Parathyroid adenoma (tissue), 2 donors: ENCODE results near the gene SRGAP3.
"Not testable (repeated sequence)": the region's sequence is repeated elsewhere in the genome, so short reads cannot be mapped to it uniquely, and the experiment has no call there.

Experiments used
- H2AFZ ChIP-seq: fragments of 300-600 bp; sonication (generic); one replicate; pipeline ENCODE4 v1.7.0; 2017; ENCODE audit warnings: antibody characterized with exemption, mild to moderate bottlenecking
- H3K27ac ChIP-seq: fragments of 300-600 bp; sonication (generic); one replicate; pipeline ENCODE4 v1.7.0; 2017
- H3K27me3 ChIP-seq: fragments of 300-600 bp; sonication (generic); one replicate; pipeline ENCODE4 v1.7.0; 2017; ENCODE audit warnings: low read length; ENCODE audit not compliant: control insufficient read depth, insufficient read depth
- H3K36me3 ChIP-seq: fragments of 300-600 bp; sonication (generic); one replicate; pipeline ENCODE4 v1.7.0; 2017; ENCODE audit warnings: low read length; ENCODE audit not compliant: control insufficient read depth, insufficient read depth
- H3K4me1 ChIP-seq: fragments of 300-600 bp; sonication (generic); one replicate; pipeline ENCODE4 v1.7.0; 2017; ENCODE audit warnings: control low read depth
- H3K4me2 ChIP-seq: fragments of 300-600 bp; sonication (generic); one replicate; pipeline ENCODE4 v1.7.0; 2017; ENCODE audit warnings: low read length
- H3K4me3 ChIP-seq: fragments of 300-600 bp; sonication (generic); one replicate; pipeline ENCODE4 v1.7.0; 2017; ENCODE audit warnings: low read depth, low read length
- H3K79me2 ChIP-seq: fragments of 300-600 bp; sonication (generic); one replicate; pipeline ENCODE4 v1.7.0; 2017; ENCODE audit warnings: control low read depth
- H3K9ac ChIP-seq: fragments of 300-600 bp; sonication (generic); one replicate; pipeline ENCODE4 v1.7.0; 2017; ENCODE audit warnings: mild to moderate bottlenecking
- H3K9me3 ChIP-seq: fragments of 300-600 bp; sonication (generic); one replicate; pipeline ENCODE4 v1.7.0; 2017; ENCODE audit warnings: low read length; ENCODE audit not compliant: control insufficient read depth
- TF ChIP-seq, protein P1 (sequence below): fragments of 300-600 bp; sonication (generic); IDR thresholded peaks from one replicate; pipeline ENCODE4 v1.7.0; 2017; ENCODE audit warnings: antibody characterized with exemption, mild to moderate bottlenecking
- donor health status: primary hyperparathyroidism.

The SRGAP3 gene

DNA sequence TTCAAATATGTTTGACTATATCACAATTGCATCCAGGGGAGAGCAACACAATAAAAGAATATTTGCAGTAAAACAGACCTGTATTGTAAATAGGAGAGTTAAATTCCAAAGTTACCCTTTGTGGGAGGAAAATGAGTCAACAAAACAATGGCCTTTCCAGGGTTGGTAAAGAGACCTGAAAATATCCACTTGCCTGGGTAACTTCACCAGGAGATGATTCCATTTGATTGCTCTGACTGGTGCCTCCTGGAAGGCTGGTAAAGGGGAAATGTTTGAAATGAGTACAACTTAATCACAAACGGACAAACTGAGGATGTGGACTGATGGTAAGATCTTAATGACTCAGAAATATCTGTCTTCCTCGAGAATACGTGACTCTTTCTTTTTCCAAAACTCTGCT is 43.6 kb upstream of the SRGAP3 start:
- H3K36me3 ChIP-seq: no peaks in the 10 kb centered on the region
- H2AFZ ChIP-seq: no peak overlapping the region
- H3K4me1 ChIP-seq: no peaks in the 10 kb centered on the region

DNA sequence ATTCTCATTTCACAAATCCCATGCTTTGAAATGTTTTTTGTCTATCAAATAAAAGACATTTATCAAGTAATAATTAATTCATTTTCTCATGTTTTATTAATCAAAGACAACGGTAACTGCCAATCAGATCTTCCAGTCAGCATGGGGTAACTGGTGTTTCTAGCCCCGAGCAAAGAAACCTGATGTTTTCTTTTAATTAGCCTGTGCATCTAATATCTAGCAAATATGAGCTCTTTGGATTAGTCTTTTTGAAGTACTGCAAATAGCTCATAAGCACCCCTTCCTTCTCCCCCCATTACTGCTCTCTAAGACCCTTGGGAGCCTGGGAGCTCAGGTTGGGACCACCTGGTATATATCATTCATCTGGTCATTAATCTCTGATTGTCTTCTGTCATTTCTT is 43.1 kb upstream of the SRGAP3 start:
- no peaks in the 10 kb centered on the region for H3K36me3 ChIP-seq
- no peak overlapping the region for H3K4me3 ChIP-seq
- H3K4me2 ChIP-seq: no peak overlapping the region
- no peak overlapping the region for H3K9ac ChIP-seq
- no peaks in the 10 kb centered on the region for H3K27me3 ChIP-seq
- no peaks in the 10 kb centered on the region for H3K79me2 ChIP-seq
- peaks cover 5% of the 10 kb centered on the region for H3K9me3 ChIP-seq
- TF ChIP-seq, protein P1, sequence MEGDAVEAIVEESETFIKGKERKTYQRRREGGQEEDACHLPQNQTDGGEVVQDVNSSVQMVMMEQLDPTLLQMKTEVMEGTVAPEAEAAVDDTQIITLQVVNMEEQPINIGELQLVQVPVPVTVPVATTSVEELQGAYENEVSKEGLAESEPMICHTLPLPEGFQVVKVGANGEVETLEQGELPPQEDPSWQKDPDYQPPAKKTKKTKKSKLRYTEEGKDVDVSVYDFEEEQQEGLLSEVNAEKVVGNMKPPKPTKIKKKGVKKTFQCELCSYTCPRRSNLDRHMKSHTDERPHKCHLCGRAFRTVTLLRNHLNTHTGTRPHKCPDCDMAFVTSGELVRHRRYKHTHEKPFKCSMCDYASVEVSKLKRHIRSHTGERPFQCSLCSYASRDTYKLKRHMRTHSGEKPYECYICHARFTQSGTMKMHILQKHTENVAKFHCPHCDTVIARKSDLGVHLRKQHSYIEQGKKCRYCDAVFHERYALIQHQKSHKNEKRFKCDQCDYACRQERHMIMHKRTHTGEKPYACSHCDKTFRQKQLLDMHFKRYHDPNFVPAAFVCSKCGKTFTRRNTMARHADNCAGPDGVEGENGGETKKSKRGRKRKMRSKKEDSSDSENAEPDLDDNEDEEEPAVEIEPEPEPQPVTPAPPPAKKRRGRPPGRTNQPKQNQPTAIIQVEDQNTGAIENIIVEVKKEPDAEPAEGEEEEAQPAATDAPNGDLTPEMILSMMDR: no peak
- no peak overlapping the region for H2AFZ ChIP-seq
- no peaks in the 10 kb centered on the region for H3K4me1 ChIP-seq
- H3K27ac ChIP-seq: no peak overlapping the region

More for the DNA sequence above, 43.6 kb upstream of the SRGAP3 start:
- Histone ChIP-seq H3K4me3 (no peak overlapping the region), H3K9me3 (peaks cover 5% of the 10 kb centered on the region), H3K27me3 (no peaks in the 10 kb centered on the region), H3K4me2 (no peak overlapping the region), H3K79me2 (no peaks in the 10 kb centered on the region), H3K27ac (no peak overlapping the region), H3K9ac (no peak overlapping the region)
- TF ChIP-seq, protein P1: no peak

DNA sequence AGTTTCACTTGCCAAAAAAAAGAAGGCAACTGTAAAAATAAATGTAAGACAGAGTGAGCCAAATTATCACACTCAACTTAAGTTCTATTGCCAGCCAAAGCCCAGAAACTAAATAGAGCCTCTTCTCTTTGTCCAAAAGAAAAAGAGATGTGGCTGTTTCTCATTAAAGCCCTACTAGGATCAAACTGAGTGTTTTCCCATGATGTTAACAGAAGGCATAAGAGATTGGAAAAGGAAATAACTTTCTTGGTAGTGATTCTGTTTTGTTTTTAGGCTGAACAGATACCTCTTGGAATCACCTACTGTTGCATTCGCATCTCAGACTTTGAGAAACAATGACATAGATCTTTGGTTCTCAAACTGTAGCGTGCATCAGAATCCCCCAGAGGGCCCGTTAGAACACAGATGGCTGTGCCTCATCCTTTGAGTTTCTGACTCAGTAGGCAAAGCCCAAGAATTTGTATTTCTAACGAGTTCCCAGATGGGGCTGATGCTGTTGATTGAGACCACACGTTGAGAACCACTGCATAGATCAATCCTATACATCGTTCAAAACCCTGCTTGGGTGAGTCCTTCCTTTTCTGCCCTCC is 42.5 kb upstream of the SRGAP3 start:
- TF ChIP-seq, protein P1: no peak
- H3K36me3 ChIP-seq: no peaks in the 10 kb centered on the region
- H3K27me3 ChIP-seq: no peaks in the 10 kb centered on the region
- no peaks in the 10 kb centered on the region for H3K79me2 ChIP-seq
- no peak overlapping the region for H3K27ac ChIP-seq
- H3K4me3 ChIP-seq: no peak overlapping the region
- H2AFZ ChIP-seq: no peak overlapping the region
- no peak overlapping the region for H3K9ac ChIP-seq
- no peak overlapping the region for H3K4me2 ChIP-seq
- H3K9me3 ChIP-seq: peaks cover 5% of the 10 kb centered on the region
- H3K4me1 ChIP-seq: no peaks in the 10 kb centered on the region

DNA sequence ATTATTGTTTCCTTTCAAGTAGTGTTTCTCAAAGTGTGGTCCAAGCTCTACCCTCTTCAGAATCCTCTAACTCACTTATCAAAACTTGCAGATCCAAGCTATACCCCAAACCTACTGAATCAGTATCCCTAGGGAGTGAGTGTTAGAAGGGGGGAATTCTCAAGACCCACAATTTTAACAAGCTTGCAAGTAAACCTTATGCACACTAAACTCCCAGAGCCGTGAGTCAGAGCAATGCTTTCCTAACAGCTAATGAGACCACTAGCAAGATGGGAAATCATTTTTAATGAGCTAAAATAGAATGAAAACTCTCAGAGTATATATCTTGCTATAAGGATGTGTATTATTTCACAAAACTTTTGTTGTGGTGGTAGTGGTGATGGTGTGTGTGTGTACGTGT is 41.1 kb upstream of the SRGAP3 start:
- H3K9ac ChIP-seq: no peak overlapping the region
- TF ChIP-seq, protein P1: no peak
- H3K79me2 ChIP-seq: no peaks in the 10 kb centered on the region

DNA sequence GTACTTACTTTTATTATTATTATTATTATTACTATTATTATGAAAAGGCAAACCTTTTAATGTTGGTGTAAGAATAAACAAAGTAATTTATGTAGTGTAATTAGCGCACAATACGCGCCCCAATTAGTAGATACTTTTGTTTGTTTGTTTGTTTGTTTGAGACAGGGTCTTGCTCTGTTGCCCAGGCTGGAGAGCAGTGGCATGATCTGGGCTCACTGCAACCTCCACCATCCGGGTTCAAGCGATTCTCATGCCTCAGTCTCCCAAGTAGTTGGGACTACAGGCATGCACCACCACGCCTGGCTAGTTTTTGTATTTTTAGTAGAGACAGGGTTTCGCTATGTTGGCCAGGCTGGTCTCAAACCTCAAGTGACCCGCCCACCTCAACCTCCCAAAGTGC is 32.1 kb upstream of the SRGAP3 start:
- H3K79me2 ChIP-seq, H3K36me3 ChIP-seq, H3K4me2 ChIP-seq, H2AFZ ChIP-seq, H3K27ac ChIP-seq, H3K9ac ChIP-seq, H3K4me3 ChIP-seq, H3K9me3 ChIP-seq, H3K4me1 ChIP-seq, H3K27me3 ChIP-seq: not testable (repeated sequence)

More for the DNA sequence above, 41.1 kb upstream of the SRGAP3 start:
- Histone ChIP-seq H3K4me1 (no peaks in the 10 kb centered on the region), H3K4me2 (no peak overlapping the region), H3K36me3 (no peaks in the 10 kb centered on the region), H3K27me3 (no peaks in the 10 kb centered on the region), H3K4me3 (no peak overlapping the region), H2AFZ (no peak overlapping the region), H3K27ac (no peak overlapping the region), H3K9me3 (peaks cover 5% of the 10 kb centered on the region)
